ENCODE results near the gene TPM1.

DNA sequence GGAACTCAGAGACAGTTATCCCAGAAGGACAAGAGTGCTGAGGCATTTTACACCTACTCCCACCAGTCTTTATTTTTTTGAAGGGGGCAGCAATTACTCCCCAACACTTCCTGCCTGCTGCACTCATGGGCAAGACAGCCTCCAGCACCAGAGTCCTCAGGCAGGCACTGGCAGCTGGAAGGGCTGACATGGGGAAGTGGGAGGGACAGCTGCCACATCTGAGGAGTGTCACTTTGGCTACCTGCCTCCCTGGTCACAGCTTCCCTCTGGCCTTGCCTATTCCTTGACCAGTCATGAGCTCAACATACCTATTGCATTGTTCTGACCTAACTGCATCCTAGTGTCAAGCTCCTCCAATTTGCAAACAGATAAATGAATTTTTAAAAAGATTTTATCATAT lies 68.9 kb downstream of the TPM1 start:
- TF ChIP-seq SPI1 (IDR thresholded peaks at IDR 0.05; ENCODE audit: borderline replicate concordance, insufficient read depth, low read depth, low read length): no peak
- TF ChIP-seq ZBTB33 (IDR thresholded peaks at IDR 0.05): no peak
- no peak for TF ChIP-seq RAD21 (IDR thresholded peaks at IDR 0.05; ENCODE audit: insufficient read depth, low read depth, low read length)
- TF ChIP-seq, protein P1, sequence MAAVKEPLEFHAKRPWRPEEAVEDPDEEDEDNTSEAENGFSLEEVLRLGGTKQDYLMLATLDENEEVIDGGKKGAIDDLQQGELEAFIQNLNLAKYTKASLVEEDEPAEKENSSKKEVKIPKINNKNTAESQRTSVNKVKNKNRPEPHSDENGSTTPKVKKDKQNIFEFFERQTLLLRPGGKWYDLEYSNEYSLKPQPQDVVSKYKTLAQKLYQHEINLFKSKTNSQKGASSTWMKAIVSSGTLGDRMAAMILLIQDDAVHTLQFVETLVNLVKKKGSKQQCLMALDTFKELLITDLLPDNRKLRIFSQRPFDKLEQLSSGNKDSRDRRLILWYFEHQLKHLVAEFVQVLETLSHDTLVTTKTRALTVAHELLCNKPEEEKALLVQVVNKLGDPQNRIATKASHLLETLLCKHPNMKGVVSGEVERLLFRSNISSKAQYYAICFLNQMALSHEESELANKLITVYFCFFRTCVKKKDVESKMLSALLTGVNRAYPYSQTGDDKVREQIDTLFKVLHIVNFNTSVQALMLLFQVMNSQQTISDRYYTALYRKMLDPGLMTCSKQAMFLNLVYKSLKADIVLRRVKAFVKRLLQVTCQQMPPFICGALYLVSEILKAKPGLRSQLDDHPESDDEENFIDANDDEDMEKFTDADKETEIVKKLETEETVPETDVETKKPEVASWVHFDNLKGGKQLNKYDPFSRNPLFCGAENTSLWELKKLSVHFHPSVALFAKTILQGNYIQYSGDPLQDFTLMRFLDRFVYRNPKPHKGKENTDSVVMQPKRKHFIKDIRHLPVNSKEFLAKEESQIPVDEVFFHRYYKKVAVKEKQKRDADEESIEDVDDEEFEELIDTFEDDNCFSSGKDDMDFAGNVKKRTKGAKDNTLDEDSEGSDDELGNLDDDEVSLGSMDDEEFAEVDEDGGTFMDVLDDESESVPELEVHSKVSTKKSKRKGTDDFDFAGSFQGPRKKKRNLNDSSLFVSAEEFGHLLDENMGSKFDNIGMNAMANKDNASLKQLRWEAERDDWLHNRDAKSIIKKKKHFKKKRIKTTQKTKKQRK (IDR thresholded peaks at IDR 0.05; ENCODE audit: low read depth, low read length): no peak
- TF ChIP-seq EP300 (IDR thresholded peaks at IDR 0.05; ENCODE audit: borderline replicate concordance in 1 of 2, control insufficient read depth in 1 of 2, low read depth in 2 of 2, low read length in 2 of 2): no peak
- no peak for TF ChIP-seq RFX5 (IDR thresholded peaks at IDR 0.05; ENCODE audit: low read depth, low read length)
- TF ChIP-seq YY1 (IDR thresholded peaks at IDR 0.05; ENCODE audit: low read depth, low read length): no peak
- TF ChIP-seq SUZ12 (IDR thresholded peaks at IDR 0.05; ENCODE audit: unreplicated experiment): no peak
- no peak for TF ChIP-seq CTCF (IDR thresholded peaks at IDR 0.05 in 2 of 3, conservative IDR thresholded peaks at IDR 0.05 in 1 of 3; ENCODE audit: control insufficient read depth in 2 of 3, extremely low read depth in 1 of 3, insufficient read depth in 1 of 3, low read depth in 3 of 3, low read length in 3 of 3)
- TF ChIP-seq IRF5 (IDR thresholded peaks at IDR 0.05; ENCODE audit: borderline replicate concordance): no peak

All from GM12878 (cell line).